Right atrium auricular region (tissue), 2 donors: ENCODE measurements around the gene TBC1D30. TPM values are rescaled to one million over a fixed set of nuclear protein-coding genes. Genes with fewer than 3 reads are reported as not detected.
A peak's percentile ranks its signal among the peaks of the same experiment; 100 is the strongest.

ENCODE experiments used
- DNase-seq: peaks from one replicate; pipeline ENCODE4 v3.0.0-alpha.2; 2019; ENCODE audit warnings: low spot score
- H3K27ac ChIP-seq, 2 donors: fragments of 200-600 bp; sonication (generic); 1 replicate in 1 of 2; 2 replicates in 1 of 2; pipeline ENCODE4 v1.5.1; 2016 to 2019
- H3K27me3 ChIP-seq, 2 donors: fragments of 200-600 bp; sonication (generic); one replicate each; pipeline versions ENCODE4 v1.5.1 to v1.6.0; 2017 to 2019
- H3K36me3 ChIP-seq: fragments of 200-600 bp; sonication (generic); one replicate; pipeline ENCODE4 v1.5.1; 2016
- H3K4me1 ChIP-seq, 2 donors: fragments of 200-600 bp; sonication (generic); one replicate each; pipeline versions ENCODE4 v1.5.1 to v1.6.0; 2017 to 2019
- H3K4me3 ChIP-seq, 2 donors: fragments of 200-600 bp; sonication (generic); 1 replicate in 1 of 2; 2 replicates in 1 of 2; pipeline ENCODE4 v1.5.1; 2017 to 2019; ENCODE audit warnings: mild to moderate bottlenecking in 1 of 2, moderate library complexity in 1 of 2
- H3K9me3 ChIP-seq, 2 donors: fragments of 200-600 bp; sonication (generic); one replicate each; pipeline ENCODE4 v1.5.1; 2019
- total RNA-seq, 2 donors: library from RNA; depleted of rRNA; stranded (reverse); fragments of >200 nt; gene quantifications; one replicate each; pipeline ENCODE4 v1.1.0, GENCODE V29; 2016
- TF ChIP-seq, protein P1 (sequence below), 2 donors: fragments of 200-600 bp; sonication (generic); IDR thresholded peaks; one replicate each; pipeline ENCODE4 v1.5.1; 2019; ENCODE audit warnings: antibody characterized with exemption in 2 of 2

Gene TBC1D30
- total RNA-seq, 2 donors from 2014 or later, result 0.48 to 3.3 TPM

GRCh38 chr12:64821116-64821630 is 3.3 kb upstream of the TBC1D30 start:
- no peaks in the 10 kb centered on the region for H3K36me3 ChIP-seq
- TF ChIP-seq, protein P1, sequence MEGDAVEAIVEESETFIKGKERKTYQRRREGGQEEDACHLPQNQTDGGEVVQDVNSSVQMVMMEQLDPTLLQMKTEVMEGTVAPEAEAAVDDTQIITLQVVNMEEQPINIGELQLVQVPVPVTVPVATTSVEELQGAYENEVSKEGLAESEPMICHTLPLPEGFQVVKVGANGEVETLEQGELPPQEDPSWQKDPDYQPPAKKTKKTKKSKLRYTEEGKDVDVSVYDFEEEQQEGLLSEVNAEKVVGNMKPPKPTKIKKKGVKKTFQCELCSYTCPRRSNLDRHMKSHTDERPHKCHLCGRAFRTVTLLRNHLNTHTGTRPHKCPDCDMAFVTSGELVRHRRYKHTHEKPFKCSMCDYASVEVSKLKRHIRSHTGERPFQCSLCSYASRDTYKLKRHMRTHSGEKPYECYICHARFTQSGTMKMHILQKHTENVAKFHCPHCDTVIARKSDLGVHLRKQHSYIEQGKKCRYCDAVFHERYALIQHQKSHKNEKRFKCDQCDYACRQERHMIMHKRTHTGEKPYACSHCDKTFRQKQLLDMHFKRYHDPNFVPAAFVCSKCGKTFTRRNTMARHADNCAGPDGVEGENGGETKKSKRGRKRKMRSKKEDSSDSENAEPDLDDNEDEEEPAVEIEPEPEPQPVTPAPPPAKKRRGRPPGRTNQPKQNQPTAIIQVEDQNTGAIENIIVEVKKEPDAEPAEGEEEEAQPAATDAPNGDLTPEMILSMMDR (IDR thresholded peaks at IDR 0.05), result no peak
- H3K27ac ChIP-seq, result no peak overlapping the region
- H3K4me3 ChIP-seq, result no peak overlapping the region
- H3K27me3 ChIP-seq, result no peaks in the 10 kb centered on the region
- H3K9me3 ChIP-seq, result peaks cover 0 to 12% of the 10 kb centered on the region in 2 donors
- H3K4me1 ChIP-seq, result peaks cover 0 to 19% of the 10 kb centered on the region in 2 donors
- no peak for DNase-seq

GRCh38 chr12:64824130-64824499 is 332 bp upstream of the TBC1D30 start:
- Histone ChIP-seq H3K4me3 (peak overlapping the region; percentile 32 to 54), H3K4me1 (peaks cover 0 to 23% of the 10 kb centered on the region in 2 donors), H3K27ac (no peak overlapping the region), H3K9me3 (peaks cover 0 to 12% of the 10 kb centered on the region in 2 donors), H3K36me3 (no peaks in the 10 kb centered on the region), H3K27me3 (peaks cover 6 to 12% of the 10 kb centered on the region in 2 donors)
- no peak for DNase-seq
- TF ChIP-seq, protein P1 (IDR thresholded peaks at IDR 0.05), result no peak

GRCh38 chr12:64825143-64826021 is 935 bp downstream of the TBC1D30 start:
- Histone ChIP-seq H3K4me1 (peaks cover 0 to 23% of the 10 kb centered on the region in 2 donors), H3K27me3 (peaks cover 6 to 12% of the 10 kb centered on the region in 2 donors), H3K4me3 (peak overlapping the region; percentile 32 to 54), H3K27ac (no peak overlapping the region), H3K36me3 (no peaks in the 10 kb centered on the region), H3K9me3 (peaks cover 0 to 12% of the 10 kb centered on the region in 2 donors)
- TF ChIP-seq, protein P1 (IDR thresholded peaks at IDR 0.05), result no peak
- DNase-seq, result no peak

DNA sequence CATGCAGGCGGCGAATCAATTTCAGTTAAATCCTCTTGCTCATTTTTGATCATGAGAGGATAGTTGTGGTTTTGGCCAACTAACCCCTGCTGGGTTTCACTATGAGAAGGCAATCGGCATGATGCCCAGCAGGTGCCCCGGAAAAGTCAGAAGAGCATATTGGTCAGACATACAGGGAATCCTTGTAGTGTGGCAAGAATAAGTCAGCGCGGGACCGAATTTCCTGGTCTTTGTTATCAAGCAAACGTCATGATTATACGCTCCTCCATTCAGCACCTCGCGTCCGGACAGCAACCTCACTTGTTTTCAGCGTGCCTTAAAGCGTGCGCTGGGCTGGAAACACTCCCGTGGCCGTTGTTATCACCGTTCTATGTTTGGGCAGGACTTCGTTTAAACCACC is 1.8 kb downstream of the TBC1D30 start:
- TF ChIP-seq, protein P1 (IDR thresholded peaks at IDR 0.05), result no peak
- H3K27ac ChIP-seq, result no peak overlapping the region
- H3K4me3 ChIP-seq, result no peak overlapping the region
- no peak for DNase-seq
- peaks cover 6 to 12% of the 10 kb centered on the region in 2 donors for H3K27me3 ChIP-seq
- no peaks in the 10 kb centered on the region for H3K36me3 ChIP-seq
- peaks cover 0 to 23% of the 10 kb centered on the region in 2 donors for H3K4me1 ChIP-seq
- peaks cover 0 to 12% of the 10 kb centered on the region in 2 donors for H3K9me3 ChIP-seq

GRCh38 chr12:64828713-64829112 is 4.3 kb downstream of the TBC1D30 start:
- H3K27ac ChIP-seq, result no peak overlapping the region
- peaks cover 6 to 12% of the 10 kb centered on the region in 2 donors for H3K27me3 ChIP-seq
- H3K4me3 ChIP-seq, result no peak overlapping the region
- TF ChIP-seq, protein P1 (IDR thresholded peaks at IDR 0.05), result no peak
- no peak for DNase-seq
- H3K9me3 ChIP-seq, result peaks cover 0 to 12% of the 10 kb centered on the region in 2 donors
- peaks cover 0 to 23% of the 10 kb centered on the region in 2 donors for H3K4me1 ChIP-seq
- no peaks in the 10 kb centered on the region for H3K36me3 ChIP-seq
